ENCODE measurements around the gene TRAK1.

The TRAK1 gene

DNA sequence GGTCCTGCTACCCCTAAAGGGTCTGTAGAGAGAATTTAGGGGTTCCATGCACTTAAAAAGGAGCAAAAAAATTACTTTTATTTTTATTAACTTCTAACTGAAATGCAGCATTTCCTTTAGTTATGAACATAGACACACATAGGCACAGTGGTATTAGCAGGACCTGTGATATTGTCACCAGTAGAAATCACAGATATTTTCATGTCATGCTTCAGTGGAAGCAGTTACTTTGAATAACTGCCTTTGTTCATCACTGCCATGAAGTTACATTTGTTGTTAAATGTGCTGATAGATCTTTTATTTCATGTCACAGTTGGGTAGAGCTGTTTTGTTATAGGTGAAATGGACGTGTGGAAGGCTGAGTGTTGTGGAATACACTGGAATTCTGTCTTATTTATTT lies 37.4 kb downstream of the TRAK1 start:
- DNase-seq = no peak

DNA sequence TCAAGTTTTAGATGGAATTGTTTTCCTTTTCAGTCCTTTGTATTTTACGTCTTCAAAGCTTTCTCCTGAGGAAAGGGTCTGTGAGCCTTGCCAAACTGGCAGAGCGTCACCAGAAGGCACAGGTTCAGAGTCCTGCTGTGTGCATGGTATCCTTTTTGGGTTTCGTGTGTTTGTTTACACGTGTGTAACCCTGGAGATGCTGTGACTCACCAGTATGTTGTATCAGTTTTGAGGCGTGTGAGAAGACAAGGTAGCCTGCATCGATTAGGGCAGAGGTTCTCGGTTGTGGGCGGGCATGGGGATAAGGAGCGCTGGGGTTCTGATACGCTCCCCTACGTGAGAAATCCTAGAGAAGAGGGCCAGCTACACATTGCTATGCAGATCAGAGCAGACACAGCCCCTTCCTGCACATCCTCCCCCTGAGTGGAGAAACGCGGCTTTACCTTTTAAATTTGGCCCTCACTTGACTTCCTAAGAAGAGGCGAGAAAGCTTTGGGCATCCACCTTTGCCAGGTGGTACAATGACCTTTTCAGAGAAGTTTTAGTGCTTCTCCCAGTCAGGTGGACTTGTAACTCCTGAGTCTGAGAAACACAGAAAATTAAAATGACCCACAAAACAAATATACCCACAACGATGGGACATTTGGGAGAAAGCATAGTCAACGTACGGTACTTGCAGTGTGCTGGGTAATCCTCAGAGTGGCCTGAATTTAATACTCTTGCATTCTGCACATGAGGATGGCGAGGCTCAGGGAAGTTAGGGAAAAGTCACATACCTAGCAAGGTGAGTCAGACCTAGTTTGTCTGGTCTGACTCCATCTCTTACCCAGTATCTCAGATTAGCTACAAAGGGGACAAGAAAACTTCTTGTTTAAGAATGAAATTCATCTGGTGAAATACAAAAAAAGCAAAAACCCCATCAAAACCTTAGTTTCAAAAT lies 38.1 kb downstream of the TRAK1 start:
- no peak for DNase-seq

DNA sequence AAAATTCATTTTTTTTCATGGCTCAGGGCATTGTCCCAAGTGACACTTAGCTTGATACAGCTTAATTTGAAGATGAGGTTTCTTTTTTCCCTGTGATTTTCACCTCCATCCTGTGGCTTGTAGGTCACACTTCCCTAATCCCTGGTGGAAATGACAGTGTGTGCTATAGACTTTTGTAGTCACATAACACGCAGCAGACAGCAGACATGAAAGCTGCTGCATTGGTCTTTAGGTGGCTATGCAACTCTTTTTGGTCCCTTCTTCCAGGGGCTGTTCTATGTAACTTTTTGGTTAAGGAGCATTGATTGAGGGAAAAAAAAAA lies 38.8 kb downstream of the TRAK1 start:
- DNase-seq = no peak

DNA sequence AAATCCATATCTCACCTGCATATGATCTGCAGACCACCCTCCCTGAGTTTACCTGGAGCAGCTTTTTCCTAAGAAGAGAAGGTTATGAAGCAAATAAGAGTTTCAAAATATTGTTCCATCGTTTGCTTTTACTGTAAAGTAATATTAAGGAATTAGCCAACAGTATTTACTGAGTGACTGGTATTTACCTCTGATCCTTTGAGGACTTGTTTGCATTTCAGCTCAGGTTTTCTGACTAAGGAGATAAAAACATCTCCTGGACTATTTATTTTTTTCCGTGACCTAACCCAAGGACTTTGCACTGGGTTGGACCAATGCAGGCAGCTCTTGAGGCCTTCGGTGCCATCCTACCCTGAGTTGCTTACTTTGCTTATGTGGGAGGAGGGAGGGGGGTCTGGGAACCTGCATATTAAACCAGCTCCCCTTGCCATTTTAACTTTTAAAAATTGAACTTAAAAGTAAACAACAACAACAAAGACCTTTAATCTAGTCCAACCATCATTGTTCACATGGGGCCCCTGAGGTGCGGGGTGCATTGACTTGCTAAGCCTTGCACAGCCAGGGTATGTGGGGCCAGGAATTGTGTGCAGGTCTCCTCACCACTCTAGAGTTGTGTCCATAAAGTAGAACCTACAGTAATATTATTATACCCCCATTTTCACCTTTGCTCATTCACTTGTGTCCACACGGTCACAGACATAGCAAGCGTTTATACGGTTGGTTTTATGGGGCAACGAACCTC lies 39.3 kb downstream of the TRAK1 start:
- no peak for DNase-seq

DNA sequence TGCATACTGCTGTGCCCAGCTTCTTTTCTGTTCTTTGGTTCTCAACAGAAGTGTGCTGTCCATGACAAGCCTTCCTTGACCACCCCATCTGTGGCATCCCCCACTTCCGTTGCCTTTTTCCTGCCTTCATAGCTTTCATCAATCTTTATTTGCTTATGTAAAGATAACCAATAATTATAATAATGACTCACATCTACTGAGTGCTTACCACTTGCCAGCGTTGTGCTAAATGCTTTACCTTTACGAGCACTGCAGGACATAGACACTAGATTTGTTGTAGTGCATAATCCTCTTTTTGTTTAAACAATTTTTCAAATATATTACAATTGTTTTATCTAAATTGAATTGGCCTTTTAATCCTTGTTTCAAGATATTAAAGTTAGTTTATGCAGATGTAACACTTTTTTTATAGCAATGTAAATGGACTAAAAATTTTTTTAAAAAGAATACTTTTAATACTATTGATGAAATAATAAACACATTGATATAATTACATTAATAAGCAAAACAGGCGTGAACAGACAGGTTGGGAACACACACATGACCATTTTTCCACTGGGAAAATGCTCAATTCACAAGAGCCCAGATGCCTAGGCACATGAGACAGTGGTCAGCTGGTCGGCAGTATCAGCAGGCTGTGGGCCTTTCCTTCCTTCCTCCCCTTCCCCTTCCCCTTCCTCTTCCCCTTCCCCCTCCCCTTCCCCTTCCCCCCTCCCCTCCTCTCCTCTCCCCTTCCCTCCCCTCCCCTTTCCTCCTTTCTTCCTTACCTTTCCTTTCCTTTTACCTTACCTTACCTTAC lies 42.5 kb downstream of the TRAK1 start:
- DNase-seq = no peak

DNA sequence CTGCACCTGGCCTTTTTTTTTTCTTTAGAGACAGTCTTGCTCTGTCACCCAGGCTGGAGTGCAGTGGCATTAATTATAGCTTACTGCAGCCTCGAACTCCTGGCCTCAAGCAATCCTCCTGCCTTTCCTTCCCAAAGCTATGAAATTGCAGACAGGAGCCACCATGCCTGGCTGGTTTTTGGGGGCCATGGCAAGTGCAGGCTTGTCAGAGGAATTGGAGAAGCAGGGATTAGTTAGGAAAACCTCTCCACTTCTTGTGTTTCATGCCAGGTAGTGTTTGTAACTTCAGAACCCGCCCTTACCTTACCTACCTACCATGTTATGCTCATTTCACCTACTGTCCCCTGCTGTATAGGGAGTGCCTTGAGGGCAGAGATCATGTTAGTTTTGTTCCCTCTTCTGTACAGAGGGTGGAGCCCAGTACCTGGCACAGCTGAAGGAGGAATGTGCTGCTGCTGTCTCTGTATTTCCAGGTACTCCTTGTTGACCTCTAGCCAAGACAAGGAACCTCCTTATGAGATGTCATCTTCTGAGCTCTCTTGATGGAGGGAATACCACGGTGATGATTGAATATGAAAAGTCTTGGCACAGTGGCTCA lies 43.8 kb downstream of the TRAK1 start:
- no peak for DNase-seq

DNA sequence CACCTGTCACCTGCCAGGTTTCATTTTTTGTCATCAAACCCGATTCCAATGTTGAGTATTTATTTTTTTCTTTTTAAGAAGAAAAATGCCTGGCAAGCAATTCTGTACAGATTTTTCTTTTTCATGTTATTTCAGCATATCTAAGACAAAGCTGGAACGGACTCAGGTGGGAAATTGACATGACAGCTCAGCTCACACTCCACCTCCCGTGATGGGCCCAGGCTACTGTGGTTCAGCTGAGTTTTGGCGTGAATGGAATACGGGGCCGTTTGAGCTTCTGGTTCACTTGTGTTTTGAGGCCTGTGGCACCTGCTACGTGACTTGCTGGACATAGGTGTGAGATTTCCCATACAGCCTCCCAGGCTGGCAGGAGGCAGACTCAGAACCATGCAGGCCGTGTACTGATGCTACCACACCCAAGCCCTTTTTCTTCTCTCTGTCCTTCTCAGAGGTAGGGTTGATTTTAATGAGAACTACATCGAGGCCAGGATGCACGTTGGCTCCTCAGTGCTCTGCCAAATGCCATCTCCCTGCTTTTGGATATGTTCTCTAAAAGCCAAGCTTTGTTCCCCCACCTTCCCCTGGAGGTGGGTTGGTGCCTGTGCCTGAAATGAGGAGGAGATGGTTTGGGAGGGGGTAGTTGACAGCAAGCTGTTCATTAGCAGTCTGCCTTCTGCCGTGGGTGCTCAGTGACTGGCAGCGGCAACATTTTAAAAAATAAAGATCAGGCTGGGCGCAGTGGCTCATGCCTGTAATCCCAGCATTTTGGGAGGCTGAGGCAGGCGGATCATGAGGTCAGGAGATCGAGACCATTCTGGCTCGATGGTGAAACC lies 48.7 kb downstream of the TRAK1 start:
- DNase-seq = no peak

DNA sequence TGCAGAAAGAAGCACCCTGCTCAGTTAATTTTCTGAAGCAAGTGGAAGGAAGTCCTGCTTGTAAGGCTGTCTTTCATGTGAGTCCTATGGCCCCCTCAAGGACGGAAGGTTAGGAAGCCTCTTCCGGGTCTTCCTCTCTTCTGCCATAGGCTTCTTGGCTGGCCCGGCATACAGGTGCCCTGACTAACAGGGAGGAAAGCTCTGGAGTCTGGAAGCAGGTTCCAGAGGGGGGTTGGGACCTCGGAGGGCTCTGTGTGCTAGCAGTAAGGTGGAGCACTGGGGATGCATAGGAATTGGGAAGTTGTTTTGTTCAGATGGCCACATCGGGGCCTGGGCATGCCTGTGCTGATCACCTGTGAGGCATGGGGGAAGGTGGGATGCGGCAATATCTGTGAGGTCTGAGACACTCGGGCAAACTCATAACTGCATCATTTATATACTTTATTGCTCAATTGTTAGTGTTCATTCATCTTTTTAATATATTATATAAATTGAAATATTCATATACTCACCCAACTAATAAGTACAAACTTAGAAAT lies 49.6 kb downstream of the TRAK1 start:
- no peak for DNase-seq

DNA sequence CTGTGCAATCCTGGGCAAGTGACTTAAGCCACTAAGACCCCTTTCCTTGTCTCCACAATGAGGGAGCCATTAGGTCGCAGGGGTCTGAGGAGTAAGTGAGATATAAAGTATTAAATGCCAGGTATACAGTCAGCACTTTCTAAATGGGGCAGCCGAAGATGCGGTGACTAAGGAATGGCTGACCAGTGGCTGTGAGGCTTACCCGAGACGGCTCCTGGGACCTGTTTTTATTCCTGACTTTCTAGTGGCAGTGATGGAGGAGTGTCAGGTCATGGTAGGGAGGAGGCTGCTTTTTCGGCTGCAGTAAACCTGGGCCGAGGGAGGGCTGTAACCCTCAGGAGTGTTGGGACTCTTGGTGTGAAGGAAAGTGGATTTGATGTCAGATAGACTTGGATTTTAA lies 52.3 kb downstream of the TRAK1 start:
- DNase-seq = no peak

DNA sequence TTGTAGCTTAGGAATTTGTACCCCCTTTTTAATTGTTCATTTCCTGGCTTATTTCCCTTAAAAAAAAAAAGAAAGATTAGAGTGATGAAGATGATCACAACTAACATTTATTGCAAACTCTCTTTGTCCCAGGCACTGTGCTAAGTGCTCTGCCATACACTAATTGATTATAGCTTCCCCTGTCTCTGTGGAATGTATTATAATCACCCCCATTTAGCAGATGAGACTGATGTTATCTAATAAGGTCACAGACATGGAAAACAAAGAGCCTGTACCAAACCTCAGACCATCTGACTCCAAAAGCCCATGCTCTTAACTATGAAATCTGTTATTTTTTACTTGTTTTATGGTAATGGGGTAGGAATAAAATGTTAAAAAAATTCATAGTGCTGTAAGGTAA lies 53.1 kb downstream of the TRAK1 start:
- DNase-seq = no peak

DNA sequence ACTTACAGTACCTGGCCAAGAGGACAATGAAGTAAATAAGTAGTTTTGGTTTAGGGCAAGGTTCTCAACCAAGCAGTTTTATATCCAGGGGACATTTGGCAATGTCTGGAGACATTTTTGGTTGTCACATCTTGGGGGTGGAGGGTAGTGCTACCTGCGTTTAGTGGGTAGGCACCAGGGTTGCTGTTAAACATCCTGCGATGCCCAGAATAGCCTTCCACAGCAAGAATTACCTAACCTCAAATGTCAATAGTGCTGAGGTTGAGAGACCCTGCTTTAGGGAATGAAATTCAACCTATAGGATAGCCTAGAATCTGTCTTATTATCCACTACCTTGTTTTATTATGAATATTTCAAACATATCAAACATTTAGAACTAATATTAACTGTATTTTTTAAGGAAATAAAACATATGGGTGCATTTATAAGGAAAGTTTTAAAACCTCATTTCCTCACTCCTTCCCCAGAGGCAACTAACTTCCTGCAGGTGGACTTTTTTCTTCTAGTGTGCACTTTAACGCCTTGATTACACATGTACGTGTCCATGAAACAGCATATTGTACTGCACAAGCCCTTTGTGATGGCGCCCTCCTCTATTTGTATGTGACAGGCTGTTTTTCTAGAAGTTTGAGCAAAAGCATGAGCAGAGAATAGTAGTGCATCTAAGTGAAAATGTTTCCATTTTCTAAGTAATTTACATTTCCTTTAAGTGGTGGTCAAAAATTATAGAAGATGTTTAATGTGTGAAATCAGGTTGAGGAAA lies 57.1 kb downstream of the TRAK1 start:
- DNase-seq = no peak

DNA sequence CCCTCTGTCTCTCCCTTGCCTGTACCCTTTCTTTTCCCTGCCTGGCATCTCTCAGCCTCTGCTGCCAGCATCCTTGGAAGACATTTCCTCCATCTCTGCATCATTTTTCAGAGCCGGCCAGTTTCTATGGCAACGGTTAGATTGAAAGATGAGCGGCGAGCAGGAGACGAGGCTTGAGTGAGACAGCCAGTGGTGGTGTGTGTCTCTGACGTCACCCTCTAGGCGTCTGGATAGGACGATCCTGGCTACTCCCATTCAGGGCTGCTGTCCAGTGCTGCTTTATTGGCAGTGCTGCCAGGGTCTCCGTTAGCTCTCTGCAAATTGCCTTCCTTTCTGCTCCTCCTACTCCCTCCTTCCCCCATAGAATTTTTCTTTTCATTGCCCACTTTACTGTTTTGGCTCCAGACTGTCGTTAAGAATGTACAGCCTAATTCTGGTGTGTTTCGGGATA lies 57.9 kb downstream of the TRAK1 start:
- no peak for DNase-seq

DNA sequence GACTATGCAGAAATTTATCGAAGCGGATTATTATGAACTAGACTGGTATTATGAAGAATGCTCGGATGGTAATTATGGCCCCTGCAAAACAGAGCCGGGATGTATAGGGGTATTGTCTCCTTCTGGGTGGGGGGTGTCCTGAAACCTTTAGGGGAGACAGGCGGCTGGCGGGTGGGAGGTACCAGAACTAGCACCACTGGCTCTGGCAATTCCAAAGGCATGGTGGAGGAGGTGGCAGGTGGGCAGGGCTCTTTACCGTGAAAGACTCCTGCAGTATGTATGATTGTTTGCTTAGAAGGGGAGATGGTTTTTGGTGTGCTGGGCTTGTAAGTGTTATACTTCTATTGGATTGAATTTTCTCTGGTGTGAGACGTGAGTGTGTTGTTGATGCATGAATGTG lies 58.4 kb downstream of the TRAK1 start:
- DNase-seq = no peak

DNA sequence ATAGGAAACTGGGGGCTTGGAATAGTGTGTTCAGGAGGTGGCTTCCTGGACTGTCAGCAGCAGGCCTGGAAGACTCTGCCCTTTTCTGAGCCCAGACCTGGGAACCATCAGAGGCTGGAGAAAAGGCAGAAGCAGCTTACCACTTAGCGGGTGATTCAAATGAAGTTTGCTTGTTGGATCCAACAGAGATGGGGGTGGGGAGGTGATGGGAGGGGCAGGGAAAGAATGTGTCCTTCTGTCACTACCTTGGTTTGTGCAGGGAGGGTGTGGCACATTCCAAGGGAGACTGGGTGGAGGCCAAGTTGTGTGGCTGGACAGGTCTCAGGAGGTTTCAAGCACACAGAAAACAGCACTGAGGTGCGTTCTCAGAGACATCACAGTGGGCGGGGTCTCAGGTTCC lies 58.8 kb downstream of the TRAK1 start:
- no peak for DNase-seq

DNA sequence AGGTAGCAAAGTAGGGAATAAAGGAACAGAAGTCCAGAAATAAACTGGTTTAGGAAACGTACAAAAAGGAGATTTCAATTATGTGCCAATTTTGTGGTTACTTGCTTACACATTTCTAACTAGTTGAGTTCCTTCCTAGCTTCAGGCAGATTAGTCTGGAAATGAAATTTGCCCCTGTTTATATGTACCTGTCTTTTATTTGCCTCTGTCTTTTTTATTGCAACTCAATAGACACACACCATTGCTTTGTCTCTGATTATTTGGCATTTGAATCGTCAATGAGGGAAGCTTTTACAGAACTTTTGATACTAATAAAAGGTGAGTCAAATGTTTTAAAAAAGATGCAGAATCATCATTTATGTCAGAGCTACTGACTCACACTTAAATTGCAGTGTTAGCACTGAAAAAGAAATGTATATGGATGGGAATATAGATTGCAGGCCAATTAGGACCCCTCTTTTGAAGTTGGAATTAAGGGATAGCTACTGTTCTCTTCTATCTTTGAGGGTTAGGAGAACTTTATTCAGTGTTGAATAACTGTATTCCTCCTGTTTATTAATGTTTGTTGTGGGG lies 60.5 kb downstream of the TRAK1 start:
- no peak for DNase-seq

DNA sequence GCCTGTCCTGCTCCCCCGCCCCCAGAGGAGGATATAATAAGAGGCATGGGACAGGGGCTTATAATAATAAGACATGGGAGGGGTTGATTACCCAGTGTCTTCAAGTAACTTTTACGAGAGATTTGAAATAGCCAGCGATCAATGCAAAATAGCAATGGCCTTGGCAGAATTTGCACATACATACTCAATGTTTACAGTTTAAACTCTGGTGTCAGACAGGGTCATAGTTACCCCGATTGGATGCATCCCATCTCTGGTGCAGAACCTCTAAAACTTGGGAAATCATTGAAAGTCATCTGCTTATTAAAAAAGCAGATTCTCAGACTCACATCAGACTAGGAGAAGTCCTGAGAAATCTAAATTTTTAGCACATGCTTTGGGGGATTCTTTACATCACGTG lies 61.0 kb downstream of the TRAK1 start:
- no peak for DNase-seq

DNA sequence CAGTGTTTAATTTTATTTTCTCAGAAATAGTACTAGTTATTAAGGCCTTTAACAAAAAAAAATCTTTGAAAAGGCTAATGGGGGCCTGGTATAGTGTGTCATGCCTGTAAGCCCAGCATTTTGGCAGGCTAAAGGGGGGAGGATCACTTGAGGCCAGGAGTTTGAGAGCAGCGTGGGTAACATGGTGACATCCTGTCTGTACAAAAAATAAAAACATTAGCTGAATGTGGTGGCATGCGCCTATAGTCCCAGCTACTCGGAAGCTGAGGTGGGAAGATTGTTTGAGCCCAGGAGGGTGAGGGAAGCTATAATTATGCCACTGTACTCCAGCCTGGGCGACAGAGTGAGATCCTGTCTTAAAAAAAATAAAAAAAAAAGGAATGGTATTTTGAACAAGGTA lies 61.9 kb downstream of the TRAK1 start:
- DNase-seq = no peak

DNA sequence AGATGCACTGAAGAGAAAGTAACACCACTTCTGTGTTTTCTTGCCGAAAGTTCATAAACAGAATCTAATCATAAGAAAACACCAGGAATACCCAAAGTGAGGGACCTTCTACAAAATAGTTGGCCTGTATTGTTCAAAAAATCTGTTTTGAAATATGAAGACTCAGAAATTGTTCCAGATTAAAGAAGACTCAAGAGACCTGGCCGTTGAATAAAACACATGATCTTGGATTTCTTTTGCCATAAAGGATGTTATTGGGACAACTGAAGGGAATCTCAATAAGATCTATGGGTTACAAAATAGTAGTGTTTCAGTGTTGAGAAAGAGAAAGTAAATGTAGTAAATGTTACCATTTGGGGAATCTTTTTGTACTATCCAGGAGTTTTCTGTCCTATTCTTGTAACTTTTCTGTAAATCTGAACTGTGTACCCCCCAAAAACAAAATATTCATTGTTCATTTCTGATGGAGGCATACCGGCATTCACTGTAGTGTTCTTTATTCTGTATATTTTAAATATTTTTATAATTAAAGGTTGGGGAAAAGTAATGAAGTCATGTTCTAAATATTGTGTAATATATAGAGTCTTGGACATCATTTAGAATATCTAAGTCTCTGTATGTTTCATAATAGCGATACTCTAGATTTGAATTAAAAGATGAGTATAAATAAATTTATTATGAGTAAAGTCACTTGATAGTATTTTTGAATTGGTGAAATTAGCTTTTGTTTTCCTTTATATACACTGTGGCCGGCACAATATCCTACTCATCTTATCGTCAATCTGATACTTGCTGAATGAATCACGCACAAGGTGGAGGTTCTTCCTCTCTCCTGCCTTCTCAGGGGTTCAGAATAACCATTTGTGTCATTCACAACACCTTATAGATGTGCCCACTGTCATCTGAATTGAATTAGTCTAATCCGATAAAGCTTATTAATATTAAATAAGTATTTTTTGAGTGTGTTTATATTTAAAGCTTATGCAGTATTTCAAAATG lies 66.7 kb downstream of the TRAK1 start:
- no peak for DNase-seq

DNA sequence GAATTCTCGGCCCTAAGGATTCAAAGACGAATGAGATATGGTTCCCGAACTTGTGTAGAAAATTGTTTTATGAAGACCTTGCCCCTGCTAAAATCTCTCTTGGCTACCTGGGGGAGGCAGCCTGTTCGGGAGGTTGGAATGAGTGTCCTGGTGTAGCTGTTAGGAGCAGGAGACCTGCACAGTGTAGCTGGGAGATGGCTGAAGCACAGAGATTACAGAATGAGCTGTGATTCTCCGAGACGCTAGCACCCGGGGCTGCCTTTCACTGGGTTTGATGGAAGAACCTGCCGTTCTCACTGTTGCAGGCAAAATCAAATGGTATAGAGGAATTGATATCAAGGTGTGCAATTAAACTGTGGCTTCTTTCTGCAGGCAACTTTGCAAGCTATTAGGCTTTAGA lies 68.0 kb downstream of the TRAK1 start:
- DNase-seq = no peak
